ENCODE data around the gene SMARCA2.

Gene SMARCA2

GRCh38 chr9:2015581-2016407, 647 bp downstream of the SMARCA2 start:
- peak; percentile 1 for DNase-seq (ENCODE audit: low spot score)

GRCh38 chr9:2016408-2017330, 1.5 kb downstream of the SMARCA2 start:
- DNase-seq (ENCODE audit: low spot score), result peak; percentile 39

- peak; percentile 6 for DNase-seq (ENCODE audit: low spot score)
Measured at GRCh38 chr9:2017331-2018161, 2.4 kb downstream of the SMARCA2 start.

GRCh38 chr9:2018162-2018643, 3.1 kb downstream of the SMARCA2 start:
- DNase-seq (ENCODE audit: low spot score), result no peak

GRCh38 chr9:2018764-2019558, 3.8 kb downstream of the SMARCA2 start:
- no peak for DNase-seq (ENCODE audit: low spot score)

- no peak for DNase-seq (ENCODE audit: low spot score)
Measured at GRCh38 chr9:2019723-2020122, 4.6 kb downstream of the SMARCA2 start.

- no peak for DNase-seq (ENCODE audit: low spot score)
Measured at GRCh38 chr9:2021731-2022130, 6.6 kb downstream of the SMARCA2 start.

- no peak for DNase-seq (ENCODE audit: low spot score)
Measured at GRCh38 chr9:2022560-2022959, 7.4 kb downstream of the SMARCA2 start.

GRCh38 chr9:2023042-2023441, 7.9 kb downstream of the SMARCA2 start:
- DNase-seq (ENCODE audit: low spot score), result no peak

GRCh38 chr9:2023532-2023931, 8.4 kb downstream of the SMARCA2 start:
- DNase-seq (ENCODE audit: low spot score), result no peak

- no peak for DNase-seq (ENCODE audit: low spot score)
Measured at GRCh38 chr9:2024888-2025782, 10.0 kb downstream of the SMARCA2 start.

GRCh38 chr9:2026220-2026997, 11.3 kb downstream of the SMARCA2 start:
- no peak for DNase-seq (ENCODE audit: low spot score)

GRCh38 chr9:2027543-2028160, 12.5 kb downstream of the SMARCA2 start:
- no peak for DNase-seq (ENCODE audit: low spot score)

- no peak for DNase-seq (ENCODE audit: low spot score)
Measured at GRCh38 chr9:2028888-2029287, 13.7 kb downstream of the SMARCA2 start.

GRCh38 chr9:2029666-2030170, 14.6 kb downstream of the SMARCA2 start:
- DNase-seq (ENCODE audit: low spot score), result no peak

GRCh38 chr9:2032234-2032633, 17.1 kb downstream of the SMARCA2 start:
- DNase-seq (ENCODE audit: low spot score), result no peak

- no peak for DNase-seq (ENCODE audit: low spot score)
Measured at GRCh38 chr9:2036844-2037243, 21.7 kb downstream of the SMARCA2 start.
